GM12892 (cell line): ENCODE results near the gene APOBEC3B.

ENCODE experiments used
- POLR2A ChIP-seq: IDR thresholded peaks from 2 replicates; pipeline ENCODE4 v1.6.1; 2011; ENCODE audit warnings: low read depth, low read length, control low read depth
- POLR2AphosphoS5 ChIP-seq: IDR thresholded peaks from 2 replicates; pipeline ENCODE4 v1.6.1; 2011; ENCODE audit warnings: low read depth, low read length, control low read depth
- TAF1 ChIP-seq: IDR thresholded peaks from 2 replicates; pipeline ENCODE4 v1.6.1; 2011; ENCODE audit warnings: low read depth, mild to moderate bottlenecking, control low read depth, low read length, borderline replicate concordance

- no peak for TF ChIP-seq POLR2A
- no peak for TF ChIP-seq POLR2AphosphoS5
- no peak for TF ChIP-seq TAF1
These were observed 2.1 kb downstream of the APOBEC3B start for GRCh38 chr22:38984224-38984623.
